Mesenchymal stem cell (in vitro differentiated cells and primary cell): ENCODE results near the gene UGT2B28.
"Not testable (repeated sequence)": the region's sequence is repeated elsewhere in the genome, so short reads cannot be mapped to it uniquely, and the experiment has no call there.

Experiments used
- DNase-seq: peaks from one replicate; pipeline ENCODE4 v3.0.0-alpha.2; 2013
- H2AFZ ChIP-seq: one replicate; pipeline ENCODE4 v1.6.1; 2013; ENCODE audit warnings: low read depth, mild to moderate bottlenecking, control low read depth, inconsistent platforms, low read length, moderate library complexity
- H2AK5ac ChIP-seq: 2 replicates; pipeline ENCODE4 v1.6.1; 2013; ENCODE audit warnings: low read length, moderate library complexity, mild to moderate bottlenecking, inconsistent platforms; ENCODE audit not compliant: severe bottlenecking
- H2BK120ac ChIP-seq: one replicate; pipeline ENCODE4 v1.6.1; 2013; ENCODE audit warnings: low read depth, mild to moderate bottlenecking, inconsistent platforms, low read length, moderate library complexity
- H2BK12ac ChIP-seq, 2 experiments: one replicate each; pipeline ENCODE4 v1.6.1; 2013; ENCODE audit warnings: inconsistent platforms in 2 of 2, low read length in 2 of 2, mild to moderate bottlenecking in 2 of 2, moderate library complexity in 2 of 2, control low read depth in 1 of 2
- H2BK15ac ChIP-seq: one replicate; pipeline ENCODE4 v1.6.1; 2013; ENCODE audit warnings: mild to moderate bottlenecking, low read depth, inconsistent platforms; ENCODE audit not compliant: poor library complexity, severe bottlenecking
- H2BK5ac ChIP-seq: 2 replicates; pipeline ENCODE4 v1.6.1; 2013; ENCODE audit warnings: low read depth, mild to moderate bottlenecking, low read length, control low read depth, inconsistent platforms; ENCODE audit not compliant: poor library complexity, severe bottlenecking
- H3K14ac ChIP-seq, 2 experiments: one replicate each; pipeline ENCODE4 v1.6.1; 2013; ENCODE audit warnings: inconsistent platforms in 2 of 2, low read length in 2 of 2, control low read depth in 1 of 2, mild to moderate bottlenecking in 1 of 2, moderate library complexity in 1 of 2
- H3K18ac ChIP-seq, 2 experiments: one replicate each; pipeline ENCODE4 v1.6.1; 2013; ENCODE audit warnings: inconsistent platforms in 2 of 2, low read length in 2 of 2, control low read depth in 1 of 2, low read depth in 1 of 2, mild to moderate bottlenecking in 1 of 2
- H3K23ac ChIP-seq, 2 experiments: one replicate each; pipeline ENCODE4 v1.6.1; 2013; ENCODE audit warnings: inconsistent platforms in 2 of 2, low read length in 2 of 2, mild to moderate bottlenecking in 2 of 2, moderate library complexity in 2 of 2, control low read depth in 1 of 2
- H3K27ac ChIP-seq: 2 replicates; pipeline ENCODE4 v1.5.1; 2013; ENCODE audit warnings: mild to moderate bottlenecking, moderate library complexity, low read length, control low read depth, inconsistent platforms; ENCODE audit not compliant: poor library complexity, severe bottlenecking
- H3K27me3 ChIP-seq, 2 experiments: 2 replicates each; pipeline versions ENCODE4 v1.6.1 to v1.7.0; 2013; ENCODE audit warnings: low read length in 2 of 2, mild to moderate bottlenecking in 2 of 2, moderate library complexity in 2 of 2, control low read depth in 1 of 2, inconsistent platforms in 1 of 2; ENCODE audit not compliant: control insufficient read depth in 1 of 2, insufficient read depth in 1 of 2
- H3K36me3 ChIP-seq, 2 experiments: 2 replicates each; pipeline versions ENCODE4 v1.6.1 to v1.7.0; 2013; ENCODE audit warnings: low read length in 2 of 2, control low read depth in 1 of 2, inconsistent platforms in 1 of 2, low read depth in 1 of 2, mild to moderate bottlenecking in 1 of 2; ENCODE audit not compliant: insufficient read depth in 2 of 2, control insufficient read depth in 1 of 2
- H3K4ac ChIP-seq, 2 experiments: one replicate each; pipeline ENCODE4 v1.6.1; 2013; ENCODE audit warnings: inconsistent platforms in 2 of 2, low read length in 2 of 2, mild to moderate bottlenecking in 2 of 2, moderate library complexity in 2 of 2, control low read depth in 1 of 2, low read depth in 1 of 2
- H3K4me1 ChIP-seq: 2 replicates; pipeline ENCODE4 v1.6.1; 2013; ENCODE audit warnings: low read depth, low read length, control low read depth; ENCODE audit not compliant: control insufficient read depth, insufficient read depth
- H3K4me2 ChIP-seq: 2 replicates; pipeline ENCODE4 v1.6.1; 2013; ENCODE audit warnings: low read length, mild to moderate bottlenecking, inconsistent platforms; ENCODE audit not compliant: poor library complexity, severe bottlenecking
- H3K4me3 ChIP-seq, 2 experiments: 2 replicates each; pipeline versions ENCODE4 v1.5.1 to v1.7.0; 2013; ENCODE audit warnings: low read length in 2 of 2, mild to moderate bottlenecking in 2 of 2, control low read depth in 1 of 2, low read depth in 1 of 2; ENCODE audit not compliant: insufficient read depth in 1 of 2
- H3K79me1 ChIP-seq: replicated peaks from 2 replicates; pipeline ENCODE4 v1.6.1; 2013; ENCODE audit warnings: mild to moderate bottlenecking, control low read depth, low read length, inconsistent platforms; ENCODE audit not compliant: poor library complexity, severe bottlenecking
- H3K9ac ChIP-seq: 2 replicates; pipeline ENCODE4 v1.7.0; 2013; ENCODE audit warnings: mild to moderate bottlenecking, low read length, moderate library complexity
- H3K9me3 ChIP-seq: 2 replicates; pipeline ENCODE4 v1.7.0; 2013; ENCODE audit warnings: mild to moderate bottlenecking, low read length; ENCODE audit not compliant: control insufficient read depth
- H4K8ac ChIP-seq: one replicate; pipeline ENCODE4 v1.6.1; 2013; ENCODE audit warnings: inconsistent platforms, mild to moderate bottlenecking, low read length, moderate library complexity
- H4K91ac ChIP-seq: one replicate; pipeline ENCODE4 v1.6.1; 2013; ENCODE audit warnings: mild to moderate bottlenecking, low read length, inconsistent platforms
- WGBS: methylation state at CpG from one replicate; pipeline ENCODE4 v1.1.7; 2013; ENCODE audit warnings: mixed read lengths; 5-methylcytosine and 5-hydroxymethylcytosine counted together

Gene UGT2B28

GRCh38 chr4:69268612-69269011 is 11.7 kb upstream of the UGT2B28 start:
- DNase-seq, H2BK12ac ChIP-seq, H2BK120ac ChIP-seq, H2BK5ac ChIP-seq, H2AK5ac ChIP-seq, H3K9ac ChIP-seq, H2BK15ac ChIP-seq, H3K27ac ChIP-seq, H3K27me3 ChIP-seq, H4K8ac ChIP-seq, H3K79me1 ChIP-seq, H2AFZ ChIP-seq, H3K4me1 ChIP-seq, H3K14ac ChIP-seq, H3K4ac ChIP-seq, H3K18ac ChIP-seq, H3K23ac ChIP-seq, H4K91ac ChIP-seq, H3K4me3 ChIP-seq, H3K9me3 ChIP-seq, H3K4me2 ChIP-seq, H3K36me3 ChIP-seq: not testable (repeated sequence)
- 93% methylated on average over 7 of the region's 7 CpGs for WGBS

DNA sequence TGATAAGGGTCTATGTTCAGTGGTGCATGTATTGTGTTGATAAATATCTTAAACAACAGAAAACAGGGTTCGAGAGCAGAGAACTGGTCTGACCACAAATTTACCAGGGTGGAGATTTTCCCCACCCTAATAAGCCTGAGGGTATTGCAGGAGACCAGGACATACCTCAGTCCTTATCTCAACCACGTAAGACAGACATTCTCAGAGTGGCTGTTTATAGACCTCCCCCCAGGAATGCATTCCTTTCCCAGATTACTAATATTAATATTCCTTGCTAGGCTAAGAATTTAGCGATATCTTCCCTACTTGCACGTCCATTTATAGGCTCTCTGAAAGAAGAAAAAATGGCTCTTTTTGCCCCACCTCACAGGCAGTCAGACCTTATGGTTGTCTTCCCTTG is 16.1 kb downstream of the UGT2B28 start:
- H3K23ac ChIP-seq, H2BK15ac ChIP-seq, H4K91ac ChIP-seq, H4K8ac ChIP-seq, H3K14ac ChIP-seq, H3K4me1 ChIP-seq, H3K9ac ChIP-seq, H3K9me3 ChIP-seq, H3K4me3 ChIP-seq, H3K4me2 ChIP-seq, H3K36me3 ChIP-seq, H3K18ac ChIP-seq, H2AK5ac ChIP-seq, H3K27ac ChIP-seq, H2BK120ac ChIP-seq, H3K79me1 ChIP-seq, H3K27me3 ChIP-seq, H3K4ac ChIP-seq, DNase-seq, H2AFZ ChIP-seq, H2BK5ac ChIP-seq, H2BK12ac ChIP-seq: not testable (repeated sequence)
- WGBS: 93% methylated on average over 4 of the region's 4 CpGs

DNA sequence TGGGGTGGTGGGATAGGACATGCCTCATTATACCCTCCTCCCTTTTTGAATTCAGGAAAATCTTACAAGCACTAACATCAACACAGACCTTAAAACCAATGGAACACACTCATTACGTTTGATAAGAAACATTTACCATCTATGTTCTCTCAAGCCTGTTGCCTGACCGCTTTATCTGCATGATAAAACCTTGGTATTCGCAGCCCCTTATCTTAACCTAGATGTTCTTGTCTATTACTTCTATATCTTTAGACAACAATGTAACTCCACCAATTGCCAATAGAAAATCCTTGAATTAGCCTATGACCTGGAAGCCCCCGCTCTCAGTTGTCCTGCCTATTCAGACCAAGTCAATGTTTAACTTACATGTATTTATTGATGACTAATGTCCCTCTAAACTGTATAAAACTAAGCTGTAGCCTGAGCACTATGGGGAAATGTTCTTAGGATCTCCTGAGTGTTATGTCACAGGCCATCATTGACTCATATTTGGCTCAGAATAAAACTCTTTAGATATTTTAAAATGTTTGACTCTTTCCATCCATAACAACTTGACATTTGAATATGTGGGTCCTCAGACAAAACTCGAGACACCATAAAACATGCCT is 28.3 kb downstream of the UGT2B28 start:
- H2BK12ac ChIP-seq, H2BK5ac ChIP-seq, H3K4me3 ChIP-seq, H4K8ac ChIP-seq, H3K4ac ChIP-seq, H2BK15ac ChIP-seq, H3K4me1 ChIP-seq, DNase-seq, H3K79me1 ChIP-seq, H3K36me3 ChIP-seq, H3K27me3 ChIP-seq, H3K27ac ChIP-seq, H3K18ac ChIP-seq, H3K9me3 ChIP-seq, H2AK5ac ChIP-seq, H3K14ac ChIP-seq, H2AFZ ChIP-seq, H3K4me2 ChIP-seq, H3K9ac ChIP-seq, H3K23ac ChIP-seq, H4K91ac ChIP-seq, H2BK120ac ChIP-seq: not testable (repeated sequence)
- 78% methylated on average over 4 of the region's 5 CpGs for WGBS

DNA sequence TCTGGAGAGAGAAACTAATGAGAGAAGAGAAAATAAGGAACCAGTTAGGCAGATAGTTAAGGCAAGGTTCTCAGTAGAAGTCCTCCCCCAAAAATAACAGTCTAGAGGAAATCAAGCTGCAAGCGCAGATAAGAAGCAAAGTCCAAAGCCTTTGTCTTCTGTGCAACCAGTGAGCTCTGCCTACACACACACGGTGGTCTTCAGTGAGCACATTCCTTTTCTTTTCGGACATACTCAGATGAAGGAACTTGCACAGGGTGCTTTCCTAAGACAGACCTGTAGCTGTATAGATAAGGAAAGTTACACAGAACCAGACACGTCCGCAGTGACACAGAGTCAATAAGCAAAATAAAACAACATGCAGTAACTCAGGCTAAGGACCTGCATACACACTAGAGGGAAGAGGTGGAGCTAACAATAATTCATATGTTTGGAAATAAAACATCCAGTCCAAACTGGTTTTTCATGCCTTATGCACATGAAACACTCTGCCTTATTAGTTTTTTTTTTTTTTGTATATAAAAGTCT is 29.3 kb downstream of the UGT2B28 start:
- DNase-seq, H3K36me3 ChIP-seq, H2BK120ac ChIP-seq, H3K23ac ChIP-seq, H3K9ac ChIP-seq, H3K14ac ChIP-seq, H2BK12ac ChIP-seq, H3K4ac ChIP-seq, H4K91ac ChIP-seq, H2AK5ac ChIP-seq, H3K79me1 ChIP-seq, H2BK5ac ChIP-seq, H4K8ac ChIP-seq, H2BK15ac ChIP-seq, H2AFZ ChIP-seq, H3K27ac ChIP-seq, H3K4me2 ChIP-seq, H3K4me1 ChIP-seq, H3K4me3 ChIP-seq, H3K9me3 ChIP-seq, H3K27me3 ChIP-seq, H3K18ac ChIP-seq: not testable (repeated sequence)
- WGBS: 87% methylated on average over 3 of the region's 5 CpGs
